GM21367 (cell line): ENCODE measurements around the gene RBM28.

ENCODE experiments used
- ATAC-seq: cut with Tn5 transposase; IDR thresholded peaks from one replicate; pipeline ENCODE4 v1.9.1; 2021; ENCODE audit not compliant: unreplicated experiment

RBM28 gene, protein sequence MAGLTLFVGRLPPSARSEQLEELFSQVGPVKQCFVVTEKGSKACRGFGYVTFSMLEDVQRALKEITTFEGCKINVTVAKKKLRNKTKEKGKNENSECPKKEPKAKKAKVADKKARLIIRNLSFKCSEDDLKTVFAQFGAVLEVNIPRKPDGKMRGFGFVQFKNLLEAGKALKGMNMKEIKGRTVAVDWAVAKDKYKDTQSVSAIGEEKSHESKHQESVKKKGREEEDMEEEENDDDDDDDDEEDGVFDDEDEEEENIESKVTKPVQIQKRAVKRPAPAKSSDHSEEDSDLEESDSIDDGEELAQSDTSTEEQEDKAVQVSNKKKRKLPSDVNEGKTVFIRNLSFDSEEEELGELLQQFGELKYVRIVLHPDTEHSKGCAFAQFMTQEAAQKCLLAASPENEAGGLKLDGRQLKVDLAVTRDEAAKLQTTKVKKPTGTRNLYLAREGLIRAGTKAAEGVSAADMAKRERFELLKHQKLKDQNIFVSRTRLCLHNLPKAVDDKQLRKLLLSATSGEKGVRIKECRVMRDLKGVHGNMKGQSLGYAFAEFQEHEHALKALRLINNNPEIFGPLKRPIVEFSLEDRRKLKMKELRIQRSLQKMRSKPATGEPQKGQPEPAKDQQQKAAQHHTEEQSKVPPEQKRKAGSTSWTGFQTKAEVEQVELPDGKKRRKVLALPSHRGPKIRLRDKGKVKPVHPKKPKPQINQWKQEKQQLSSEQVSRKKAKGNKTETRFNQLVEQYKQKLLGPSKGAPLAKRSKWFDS

DNA sequence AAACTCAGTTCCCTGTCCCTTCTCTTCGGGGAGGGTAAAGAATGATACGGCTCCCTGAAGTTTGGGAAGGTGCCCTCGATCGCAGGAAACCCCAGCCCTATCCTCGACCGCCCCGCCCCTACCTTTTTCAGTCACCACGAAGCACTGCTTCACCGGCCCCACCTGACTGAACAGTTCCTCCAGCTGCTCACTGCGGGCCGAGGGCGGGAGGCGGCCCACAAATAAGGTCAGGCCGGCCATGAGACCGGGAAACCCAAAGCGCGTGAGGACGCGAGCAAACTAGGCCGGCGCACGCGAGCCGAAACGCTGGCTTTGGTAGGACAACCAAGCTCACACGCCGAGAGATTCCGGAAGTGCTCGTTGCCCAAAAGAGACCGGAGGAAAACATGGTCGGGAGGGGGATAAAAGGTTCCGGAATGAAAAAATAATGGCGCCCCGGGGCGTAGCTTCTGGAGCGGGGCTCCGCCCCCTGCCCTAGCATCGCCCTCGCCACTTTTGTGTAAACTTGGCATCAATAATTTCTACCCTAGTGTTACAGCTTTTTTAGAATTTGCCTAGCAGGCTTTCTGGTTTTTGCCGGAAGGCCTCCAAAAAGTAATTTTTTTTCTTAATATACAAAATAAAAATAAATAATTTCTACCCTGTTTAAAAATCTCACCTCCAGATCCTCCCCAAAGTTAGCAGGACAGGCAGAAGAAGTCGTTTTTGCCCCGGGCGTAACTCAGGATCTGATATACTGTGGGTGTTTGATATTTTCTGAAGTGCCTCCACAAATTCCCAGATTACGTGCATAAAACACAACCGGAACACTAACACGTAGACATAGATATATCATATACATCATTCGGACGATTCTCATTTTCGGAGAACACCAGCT, at the start of gene RBM28:
TSS of gene RBM28 (minus strand) at position 355 of the 877 bp plus-strand sequence. CDS start at position 240, 115 bp downstream.
- ATAC-seq: peak; percentile 89

DNA sequence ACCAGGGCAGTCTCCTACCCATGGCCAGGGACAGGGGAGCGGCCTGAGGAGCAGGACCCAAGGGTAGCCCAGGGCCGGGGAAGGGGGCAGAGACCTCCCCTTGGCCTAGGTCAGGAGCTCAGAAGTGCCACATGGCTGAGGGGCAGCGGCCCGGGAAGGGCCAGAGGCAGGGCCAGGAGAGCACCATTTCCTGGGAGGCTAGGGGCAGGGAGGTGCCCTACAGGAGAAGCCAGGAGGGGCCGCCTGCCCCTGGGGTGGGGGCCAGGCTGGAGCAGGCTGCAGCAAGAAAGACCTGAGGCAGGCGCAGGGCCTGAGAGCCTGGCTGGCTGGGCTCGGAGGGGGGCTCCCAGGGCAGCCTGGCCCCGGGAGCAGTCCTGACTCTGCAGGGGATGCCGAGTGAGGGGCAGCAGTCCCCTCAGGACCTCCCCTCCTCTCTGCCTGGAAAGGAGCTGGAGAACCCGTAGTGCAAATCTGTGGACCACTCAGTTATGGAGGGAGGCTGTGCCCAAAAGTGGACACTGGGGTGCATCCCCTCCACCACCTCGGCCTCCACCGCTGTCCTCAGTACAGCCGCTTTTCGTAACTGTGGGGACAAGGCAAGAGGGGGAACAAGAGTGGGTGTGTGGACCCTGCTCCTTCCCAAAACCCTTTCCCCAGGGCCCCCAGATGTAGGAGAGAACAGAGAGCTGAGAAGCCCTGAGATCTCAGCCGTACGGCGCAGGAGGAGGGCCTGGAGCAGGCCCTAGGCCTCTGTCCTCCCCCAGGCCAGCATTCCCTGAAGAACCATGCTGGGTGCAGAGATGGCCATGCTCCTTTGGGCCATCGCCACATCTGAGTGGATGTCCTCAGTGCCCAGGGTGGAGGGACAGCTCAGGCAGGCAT, 49.0 kb upstream of the RBM28 start:
- ATAC-seq: no peak

DNA sequence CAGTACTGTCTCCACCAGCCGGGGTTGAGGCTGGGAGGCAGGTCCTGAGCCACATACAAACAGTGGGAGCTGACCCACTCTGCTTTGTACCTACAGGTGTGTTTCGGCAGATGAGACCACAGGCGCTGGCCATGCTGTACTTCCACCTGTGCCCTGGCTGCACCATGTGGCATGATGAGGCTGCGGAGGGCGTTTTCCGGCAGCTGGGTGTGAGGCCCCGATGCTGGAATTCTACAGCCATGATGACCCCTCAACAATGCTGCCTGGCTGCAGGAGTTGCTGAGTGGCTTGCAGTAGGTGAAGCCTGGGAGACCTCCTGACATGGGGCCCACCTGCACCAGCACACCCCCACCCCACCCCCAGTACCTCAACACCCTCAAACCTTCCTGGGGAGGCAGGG, 48.1 kb upstream of the RBM28 start:
- no peak for ATAC-seq

DNA sequence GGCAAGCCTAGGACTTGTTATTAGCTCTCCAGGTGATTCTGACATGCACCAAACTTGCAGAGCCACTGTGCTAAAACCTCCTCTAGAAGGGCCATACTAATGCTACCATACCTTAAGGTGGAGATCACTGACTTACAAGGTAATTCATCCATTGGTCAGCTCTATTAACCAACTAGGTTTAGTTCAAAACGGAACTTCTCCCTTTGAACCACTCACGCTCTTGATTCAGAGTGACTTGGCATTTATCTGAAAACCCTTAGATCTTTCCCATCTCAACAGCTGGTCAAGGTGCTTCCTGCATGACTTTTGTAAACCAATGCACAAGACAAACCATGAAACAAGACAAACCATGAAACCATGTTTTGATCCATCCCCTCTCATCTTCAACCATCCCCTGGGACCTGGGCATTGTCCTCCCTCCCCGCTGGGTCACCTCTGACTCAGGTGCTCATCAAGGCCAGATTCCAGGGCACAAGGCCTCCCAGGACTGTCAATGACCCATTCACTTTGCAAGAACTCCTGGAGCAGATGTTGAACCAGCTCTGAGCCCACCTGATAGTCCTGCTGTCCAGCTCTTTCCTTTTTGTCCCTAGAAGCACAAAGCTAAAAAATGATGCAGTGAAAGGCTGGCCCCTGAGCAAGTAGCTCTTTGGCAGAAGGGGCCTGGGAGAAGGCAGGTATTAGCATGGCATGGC, 47.3 kb upstream of the RBM28 start:
- no peak for ATAC-seq

DNA sequence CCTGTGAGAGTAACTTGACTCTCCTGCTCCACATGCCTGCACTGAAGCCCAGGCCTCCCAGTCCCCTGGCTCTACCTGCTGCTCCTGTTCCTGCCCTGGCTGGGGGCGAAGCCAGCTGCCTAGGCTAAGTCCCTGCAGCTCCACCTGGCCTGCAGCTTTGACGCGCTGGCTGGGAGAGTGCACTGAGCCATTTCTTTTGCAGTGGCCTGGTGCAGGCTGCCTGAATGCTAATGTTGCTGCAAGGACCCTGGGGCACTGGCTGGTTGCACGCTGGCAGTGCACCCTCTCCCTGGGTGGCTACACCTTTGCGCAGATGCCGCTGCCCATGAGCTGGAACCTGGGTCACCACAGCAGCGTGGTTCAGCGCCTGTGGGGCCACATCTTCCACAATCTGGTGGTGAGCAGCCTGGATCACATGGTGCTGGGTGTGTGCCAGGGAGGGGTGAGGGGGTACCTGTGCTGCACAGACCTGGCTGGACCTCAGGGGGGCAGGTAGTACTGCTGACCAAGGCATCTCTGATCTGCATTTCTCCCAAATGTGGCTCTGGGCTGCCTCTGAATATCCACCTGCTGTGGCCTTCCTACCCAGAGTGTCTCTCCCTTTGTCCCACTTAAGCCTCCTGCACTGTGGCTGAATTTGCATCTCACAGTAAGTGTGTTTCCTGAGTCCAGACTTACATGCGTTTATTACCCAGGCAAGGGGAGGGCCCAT, 46.1 kb upstream of the RBM28 start:
- no peak for ATAC-seq

DNA sequence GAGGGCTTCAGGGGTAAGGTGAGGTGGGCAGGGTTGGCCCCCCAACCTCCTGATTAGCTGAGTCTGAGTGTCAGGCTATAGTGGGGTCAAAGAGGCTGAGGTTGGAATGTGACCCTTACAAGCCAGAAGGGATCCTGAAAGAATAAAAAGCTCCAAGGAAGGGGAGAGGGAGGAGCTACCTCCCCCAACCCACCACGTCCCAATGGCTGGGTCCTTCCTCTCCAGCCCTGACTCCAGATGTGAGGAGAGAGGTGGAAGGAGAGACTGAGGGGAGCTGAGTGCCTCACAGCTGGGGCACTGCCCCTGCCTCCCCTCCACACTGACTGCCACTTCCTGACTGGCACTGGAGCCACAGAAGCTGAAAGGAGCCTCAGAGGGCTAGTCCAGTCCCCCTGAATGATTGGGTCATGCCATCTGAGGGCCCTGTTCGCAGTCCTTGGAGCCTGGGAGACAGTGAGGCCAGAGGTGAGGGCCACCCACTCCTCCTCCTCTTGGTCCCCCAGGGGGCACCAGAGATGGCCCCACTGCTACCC, 45.4 kb upstream of the RBM28 start:
- no peak for ATAC-seq

DNA sequence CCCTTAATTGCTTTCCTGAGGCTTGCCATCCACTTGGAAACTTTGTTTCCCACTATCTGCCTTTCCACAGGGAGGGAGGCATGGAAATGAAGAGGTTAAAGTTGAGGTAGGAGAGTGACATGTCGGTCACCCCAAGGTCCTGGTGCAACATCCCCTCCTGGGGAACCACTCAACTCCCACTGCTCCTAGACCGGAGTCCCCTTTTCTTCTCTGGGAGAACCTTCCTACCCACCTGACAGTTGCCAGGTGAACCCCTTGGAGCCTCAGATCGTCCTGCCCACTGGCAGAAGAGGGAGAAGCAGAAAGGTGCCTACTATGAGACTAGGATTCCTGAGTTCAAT, 44.4 kb upstream of the RBM28 start:
- no peak for ATAC-seq

DNA sequence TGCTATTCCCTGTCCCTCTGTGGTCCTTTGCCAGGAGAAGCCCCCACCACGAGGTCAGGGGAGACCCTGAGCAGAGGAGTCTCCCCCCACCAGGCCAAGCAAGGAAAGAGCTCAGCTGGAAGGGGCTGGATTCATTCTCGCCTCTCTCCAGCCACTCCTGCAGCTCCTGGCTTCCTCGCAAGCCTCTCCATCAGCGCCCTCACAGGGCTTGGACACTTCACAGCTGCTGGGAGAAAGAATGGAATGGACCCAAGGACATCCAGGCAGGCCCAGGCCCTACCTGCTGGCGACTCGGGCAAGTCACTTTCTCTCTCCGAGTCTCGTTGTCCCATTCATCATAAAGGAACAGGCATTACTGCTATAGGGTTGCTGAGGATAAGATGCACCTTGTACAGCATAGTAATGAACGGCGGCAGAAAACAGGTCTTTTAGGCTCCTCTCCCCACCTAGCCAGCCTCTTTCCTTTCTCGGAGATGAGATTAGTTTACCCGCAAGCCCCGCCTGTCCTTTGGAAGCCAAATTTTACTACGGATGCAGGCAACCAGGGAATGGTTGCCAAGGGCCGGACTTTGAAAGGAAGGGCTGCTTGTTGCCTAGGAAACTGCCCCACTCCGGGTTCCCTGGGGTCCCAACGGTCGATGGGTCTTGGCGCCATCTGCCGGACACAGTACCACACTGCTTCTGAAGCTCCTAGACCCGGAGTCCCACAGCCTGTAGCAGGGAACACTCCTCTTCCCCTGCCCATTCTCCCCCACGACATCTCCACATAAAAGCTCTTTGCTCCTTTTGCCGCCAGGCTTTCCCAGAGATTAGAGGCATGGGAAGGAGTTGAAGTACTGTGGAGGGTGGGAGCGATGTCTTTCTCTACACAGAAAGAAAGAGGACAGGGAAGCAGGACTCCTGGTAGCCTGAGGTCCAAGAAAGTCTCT, 43.8 kb upstream of the RBM28 start:
- ATAC-seq: peak; percentile 47

DNA sequence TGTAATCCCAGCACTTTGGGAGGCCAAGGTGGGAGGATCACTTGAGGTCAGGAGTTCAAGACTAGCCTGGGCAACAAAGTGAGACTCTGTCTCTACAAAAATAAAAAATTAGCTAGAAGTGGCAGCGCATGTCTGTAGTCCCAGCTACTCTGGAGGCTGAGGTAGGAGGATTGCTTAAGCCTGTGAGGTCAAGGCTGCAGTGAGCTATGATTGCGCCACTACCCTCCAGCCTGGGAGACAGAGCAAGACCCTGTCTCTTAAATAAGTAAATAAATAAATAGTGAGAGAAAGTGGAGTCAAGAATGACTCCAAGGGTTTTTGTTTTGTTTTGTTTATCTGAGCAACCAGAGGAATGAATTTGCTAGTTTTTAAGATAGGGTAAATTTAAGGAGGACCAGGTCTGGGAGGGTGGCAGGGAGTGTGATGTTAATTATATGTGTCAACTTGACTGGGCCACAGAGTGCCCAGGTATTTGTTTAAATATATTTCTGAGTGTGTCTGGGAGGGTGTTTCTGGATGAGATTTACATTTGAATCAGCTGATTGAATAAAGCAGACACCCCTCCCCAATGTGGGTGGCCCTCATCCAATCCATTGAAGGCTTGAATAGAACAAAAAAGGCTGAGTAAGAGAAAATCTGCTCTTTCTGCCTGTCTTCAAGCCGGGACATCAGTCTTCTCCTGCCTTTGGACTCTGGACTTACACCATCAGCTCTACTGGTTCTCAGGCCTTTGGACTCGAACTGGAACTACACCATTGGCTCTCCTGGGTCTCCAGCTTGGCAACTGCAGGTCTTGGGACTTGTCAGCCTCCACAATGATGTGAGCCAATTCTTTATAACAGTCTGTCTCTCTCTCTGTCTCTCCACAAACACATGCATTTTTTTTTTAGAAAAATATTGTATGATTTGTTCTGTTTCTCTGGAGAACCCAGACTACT, 42.5 kb upstream of the RBM28 start:
- no peak for ATAC-seq

DNA sequence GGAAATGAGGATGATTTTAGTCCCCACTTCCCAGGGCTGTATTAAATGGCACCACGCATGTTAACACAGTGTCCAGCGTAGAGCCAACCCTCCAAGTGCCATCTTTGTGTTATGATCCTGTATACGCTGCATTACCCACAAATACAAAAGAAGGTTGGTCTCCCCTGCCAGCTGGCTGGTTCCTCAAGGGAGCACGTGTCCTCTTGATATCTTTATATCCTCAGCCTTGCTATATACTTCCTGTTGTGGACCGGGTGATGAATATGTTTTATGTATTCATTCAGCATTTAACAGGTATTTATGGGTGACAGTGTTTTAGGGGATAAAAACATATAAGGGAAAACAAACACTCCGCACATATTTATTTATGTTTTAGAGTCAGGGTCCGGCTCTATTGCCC, 41.0 kb upstream of the RBM28 start:
- ATAC-seq: no peak

DNA sequence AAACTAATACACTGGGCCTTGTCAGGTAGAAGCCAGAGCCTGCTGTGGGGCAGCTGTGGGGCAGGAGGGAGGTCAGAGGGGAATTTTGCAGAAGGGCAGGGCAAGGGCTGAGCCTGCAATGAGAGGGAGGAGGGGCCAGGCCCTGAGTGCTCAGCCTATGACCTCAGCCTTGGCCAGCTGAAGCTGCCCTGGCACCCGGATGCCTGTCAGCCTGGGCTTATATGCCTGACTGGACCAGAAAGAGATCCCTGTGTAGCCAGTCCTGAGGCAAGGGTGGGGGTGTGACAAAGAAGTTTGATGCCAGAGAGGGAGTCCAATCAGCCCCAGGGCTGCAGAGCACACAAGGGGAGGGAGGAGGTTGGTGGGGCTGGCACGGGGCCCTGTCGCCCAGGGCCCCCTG, 40.1 kb upstream of the RBM28 start:
- ATAC-seq: no peak

DNA sequence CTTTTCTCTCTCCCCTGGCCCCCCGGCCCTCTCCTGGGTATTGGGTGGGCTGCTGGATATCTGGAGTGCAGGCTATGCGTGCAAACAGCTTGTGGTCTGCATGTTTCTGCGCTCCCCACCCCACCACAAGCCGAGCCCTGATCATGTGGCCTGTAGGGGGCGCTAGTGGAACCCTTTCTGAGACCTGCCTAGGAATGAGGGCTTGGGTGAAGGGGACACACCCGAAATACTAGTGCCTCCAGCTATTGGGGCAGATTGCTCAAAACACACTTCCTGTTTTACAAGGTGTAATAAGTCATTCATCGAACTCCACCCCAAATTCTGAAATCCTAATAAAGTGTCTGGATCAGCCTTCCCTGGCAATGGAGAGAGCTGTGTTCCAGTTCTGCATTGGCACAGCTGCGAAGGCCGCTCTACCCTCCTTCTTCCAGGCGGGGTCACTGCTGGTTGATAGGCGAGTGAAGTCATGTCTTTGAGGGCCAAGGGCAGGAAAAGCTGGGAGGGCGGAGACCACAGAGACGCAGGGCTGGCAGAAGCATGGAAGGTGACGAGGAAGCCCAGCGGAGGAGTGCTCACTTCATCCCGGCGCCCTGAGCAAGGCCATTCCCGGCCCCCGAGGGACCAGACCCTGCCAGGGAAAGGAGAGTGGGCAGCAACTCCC, 37.6 kb upstream of the RBM28 start:
- no peak for ATAC-seq

DNA sequence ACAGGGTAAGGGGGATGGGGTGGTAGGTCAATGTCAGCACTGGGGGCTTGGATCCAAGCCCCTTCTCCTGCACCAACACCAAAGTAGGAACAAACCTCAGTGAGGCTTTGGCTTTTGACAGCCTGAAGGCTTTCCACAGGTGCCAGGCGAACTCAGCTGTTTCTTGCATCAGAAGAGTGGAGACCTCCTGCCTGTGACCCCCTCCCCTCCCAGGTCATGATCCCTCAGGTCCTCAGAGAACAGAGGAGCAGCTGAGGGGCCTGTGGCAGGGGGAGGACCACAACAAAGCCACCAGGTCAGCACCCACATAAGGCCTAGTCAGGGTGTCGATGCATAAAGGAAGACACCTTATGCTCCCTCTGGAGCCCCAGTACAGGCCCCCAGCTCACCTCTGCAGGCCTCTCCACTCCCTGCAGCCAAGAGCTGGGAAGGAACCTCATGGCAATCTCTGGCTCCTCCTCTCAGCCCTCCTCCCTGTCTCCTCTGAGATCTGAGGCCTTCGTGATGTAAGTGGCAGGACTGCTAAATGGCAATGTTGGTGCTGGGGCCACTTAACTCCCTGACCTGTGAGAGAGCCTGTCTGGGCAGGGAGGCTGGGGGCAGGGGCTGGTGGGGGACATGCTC, 36.9 kb upstream of the RBM28 start:
- no peak for ATAC-seq

DNA sequence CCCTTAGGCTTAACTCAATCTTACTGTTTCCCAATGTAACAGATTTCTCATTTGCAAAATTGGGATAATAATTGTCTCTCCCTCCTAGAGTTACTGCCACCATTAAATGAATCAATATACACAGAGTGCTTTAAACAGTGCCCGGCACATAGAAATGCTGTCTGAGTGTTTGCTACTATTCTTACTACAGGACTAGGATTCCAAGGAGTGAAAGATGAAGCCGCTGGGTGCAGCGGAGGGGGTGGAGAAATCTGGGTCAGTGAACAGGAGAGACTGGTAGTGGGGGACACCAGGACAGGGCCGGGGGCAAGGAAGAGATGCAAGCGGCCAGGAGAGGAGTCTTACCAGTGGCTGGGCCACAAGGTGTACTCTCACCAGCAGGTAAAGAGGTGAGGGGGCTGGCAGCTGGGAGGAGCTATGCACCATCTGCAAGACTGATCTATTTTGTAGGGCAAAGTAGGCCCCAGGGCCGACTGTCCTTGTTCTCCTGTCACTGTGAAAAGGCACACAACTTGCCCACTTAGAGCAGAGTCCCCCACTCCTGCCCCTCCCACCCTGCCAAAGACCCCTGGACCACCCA, 36.3 kb upstream of the RBM28 start:
- ATAC-seq: no peak

DNA sequence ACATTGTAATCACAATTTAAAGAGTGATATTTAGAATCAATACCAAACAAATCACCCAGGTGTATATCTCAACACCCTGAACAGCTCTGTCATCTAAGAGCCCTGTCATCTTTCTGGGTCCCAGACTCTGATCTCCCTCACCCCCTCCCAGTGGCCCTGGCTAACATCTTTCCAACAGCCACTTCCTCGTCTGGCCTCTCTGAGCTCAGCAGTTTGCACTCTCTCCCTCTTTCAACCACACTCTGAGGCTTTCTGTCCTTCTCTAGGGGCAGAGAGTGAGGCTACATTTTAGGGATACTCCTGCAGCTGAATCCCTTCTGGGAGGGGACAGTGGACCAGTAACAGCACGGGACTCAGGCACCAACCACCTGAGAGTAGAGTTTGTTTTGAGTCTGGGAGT, 34.9 kb upstream of the RBM28 start:
- no peak for ATAC-seq

DNA sequence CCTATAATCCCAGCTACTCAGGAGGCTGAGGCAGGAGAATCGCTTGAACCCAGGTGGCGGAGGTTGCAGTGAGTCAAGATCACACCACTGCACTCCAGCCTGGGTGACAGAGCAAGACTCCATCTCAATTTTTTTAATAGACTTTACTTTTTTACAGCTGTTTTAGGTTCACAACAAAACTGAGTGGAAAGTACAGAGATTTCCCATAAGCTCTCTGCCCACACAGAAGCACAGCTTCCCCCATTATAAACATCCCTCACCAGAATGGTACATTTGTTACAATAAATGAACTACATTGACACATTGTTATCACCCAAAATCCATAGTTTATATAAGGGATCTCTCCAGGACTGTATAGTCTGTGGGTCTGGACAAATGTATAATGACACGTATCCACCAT, 32.4 kb upstream of the RBM28 start:
- ATAC-seq: no peak
